Inflammatory macrophage treated with lipopolysaccharide for 1 hour (primary cell): Measurements from ENCODE around the gene CDK3.
A peak's percentile ranks its signal among the peaks of the same experiment; 100 is the strongest.

ENCODE experiments used
- DNase-seq, 2 donors: peaks; one replicate each; pipeline ENCODE4 v3.0.0-alpha.2; 2020 to 2022

Gene CDK3

DNA sequence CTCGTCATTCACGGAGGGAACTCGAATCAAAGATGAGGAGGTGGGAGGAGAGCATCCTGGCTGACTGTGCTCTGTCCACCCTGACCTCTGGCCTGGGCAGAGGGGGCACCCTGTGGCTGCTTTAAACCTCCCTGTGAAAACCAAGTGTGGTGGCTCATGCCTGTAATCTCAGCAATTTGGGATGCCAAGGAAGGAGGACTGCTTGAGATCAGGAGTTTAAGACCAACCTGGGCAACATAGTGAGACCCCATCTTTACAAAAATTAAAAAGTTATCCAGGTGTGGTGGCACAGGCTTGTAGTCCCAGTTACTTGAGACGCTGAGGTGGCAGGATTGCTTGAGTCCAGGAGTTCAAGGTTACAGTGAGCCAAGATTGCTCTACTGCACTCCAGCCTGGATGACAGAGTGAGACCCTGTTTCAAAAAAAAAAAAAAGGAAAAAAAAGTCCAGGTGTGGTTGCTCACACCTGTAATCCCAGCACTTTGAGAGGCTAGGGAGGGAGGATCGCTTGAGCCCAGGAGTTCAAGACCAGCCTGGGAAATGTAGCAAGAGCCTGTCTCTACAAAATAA, 5.8 kb upstream of the CDK3 start:
- DNase-seq: no peak

DNA sequence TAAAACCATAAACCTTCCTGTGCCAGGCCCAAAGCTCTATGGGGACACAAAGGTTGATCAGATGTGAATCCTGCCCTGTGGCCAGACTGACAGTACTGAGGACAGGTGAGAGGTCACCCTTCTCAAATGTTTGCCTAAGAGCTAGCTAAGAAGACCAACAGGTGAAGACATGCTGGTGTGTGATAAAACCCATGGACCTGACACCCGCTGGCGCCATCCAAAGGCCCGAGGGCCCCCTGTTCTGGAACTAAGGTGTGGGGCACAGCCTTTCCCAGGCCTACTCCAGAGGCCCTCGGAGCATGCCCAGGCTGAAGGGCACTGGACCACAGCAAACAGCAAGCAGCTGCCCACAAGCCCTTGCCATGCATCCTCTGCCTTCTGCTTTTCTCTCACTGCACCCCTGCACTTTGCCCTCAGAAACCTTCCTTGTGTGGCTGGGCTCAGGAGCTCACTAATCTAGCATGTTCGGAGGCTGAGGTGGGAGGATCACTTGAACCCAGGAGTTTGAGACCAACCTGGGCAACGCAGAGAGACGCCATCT, 5.2 kb upstream of the CDK3 start:
- no peak for DNase-seq

DNA sequence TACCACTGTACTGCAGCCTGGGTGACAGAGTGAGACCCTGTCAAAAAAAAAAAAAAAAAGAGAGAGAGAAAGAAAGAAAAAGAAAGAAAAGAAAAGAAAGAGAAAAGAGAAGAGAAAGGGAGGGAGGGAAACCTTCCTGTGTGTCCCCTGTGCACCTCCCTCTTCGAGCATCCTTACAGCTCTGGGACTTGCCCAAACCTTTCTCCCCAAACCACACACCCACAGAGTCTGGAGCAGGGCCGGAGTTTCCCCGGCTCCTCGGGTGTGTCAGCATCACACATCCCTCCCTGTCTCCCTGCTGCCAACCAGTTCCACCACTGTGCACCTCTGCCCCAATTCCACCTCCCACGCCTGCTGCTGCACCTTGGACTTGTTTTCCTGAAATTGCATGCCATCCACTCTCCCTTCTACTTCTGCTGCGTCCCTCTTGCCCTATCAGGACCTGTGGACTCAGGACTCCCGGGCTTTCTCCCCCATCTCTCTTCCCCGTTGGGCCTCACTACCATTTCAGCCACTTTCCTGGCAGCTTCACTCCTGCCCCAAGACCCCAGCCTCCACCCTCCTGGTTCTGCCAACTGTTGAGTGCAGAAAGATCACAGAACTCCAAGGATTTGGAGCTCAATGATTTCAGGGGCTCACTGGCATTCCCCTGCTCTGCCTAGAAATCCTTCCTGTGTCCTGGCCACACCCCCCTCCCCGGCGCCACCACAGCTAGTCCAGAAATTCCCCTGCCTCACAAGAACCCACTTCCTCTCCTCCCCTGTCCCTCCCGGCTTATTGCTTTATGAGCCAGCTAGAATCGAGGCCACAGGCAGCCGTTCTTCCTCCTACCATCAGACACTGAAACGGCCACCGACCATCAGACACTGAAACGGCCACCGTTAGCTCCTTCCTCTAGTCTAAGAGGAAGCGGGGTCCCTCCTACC, 3.7 kb upstream of the CDK3 start:
- DNase-seq: peak; percentile 91 to 95

DNA sequence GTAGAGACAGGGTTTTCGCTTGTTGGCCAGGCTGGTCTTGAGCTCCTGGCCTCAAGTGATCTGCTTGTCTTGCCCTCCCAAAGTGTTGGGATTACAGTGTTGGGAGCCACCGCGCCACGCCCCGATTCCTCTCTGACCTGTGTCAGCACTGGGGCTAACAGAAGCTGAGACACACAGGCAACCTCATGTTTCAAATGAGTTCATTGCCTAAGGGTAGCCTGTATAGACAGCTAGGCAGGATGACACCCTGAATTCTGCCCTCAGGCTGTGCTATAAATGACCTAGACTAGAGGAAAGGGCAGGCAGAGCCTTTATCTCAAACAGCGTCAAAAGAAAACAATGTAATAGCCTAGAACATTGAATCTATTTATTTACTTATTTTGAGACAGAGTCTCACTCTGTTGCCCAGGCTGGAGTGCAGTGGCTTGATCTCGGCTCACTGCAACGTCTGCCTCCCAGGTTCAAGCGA, 2.3 kb upstream of the CDK3 start:
- no peak for DNase-seq

DNA sequence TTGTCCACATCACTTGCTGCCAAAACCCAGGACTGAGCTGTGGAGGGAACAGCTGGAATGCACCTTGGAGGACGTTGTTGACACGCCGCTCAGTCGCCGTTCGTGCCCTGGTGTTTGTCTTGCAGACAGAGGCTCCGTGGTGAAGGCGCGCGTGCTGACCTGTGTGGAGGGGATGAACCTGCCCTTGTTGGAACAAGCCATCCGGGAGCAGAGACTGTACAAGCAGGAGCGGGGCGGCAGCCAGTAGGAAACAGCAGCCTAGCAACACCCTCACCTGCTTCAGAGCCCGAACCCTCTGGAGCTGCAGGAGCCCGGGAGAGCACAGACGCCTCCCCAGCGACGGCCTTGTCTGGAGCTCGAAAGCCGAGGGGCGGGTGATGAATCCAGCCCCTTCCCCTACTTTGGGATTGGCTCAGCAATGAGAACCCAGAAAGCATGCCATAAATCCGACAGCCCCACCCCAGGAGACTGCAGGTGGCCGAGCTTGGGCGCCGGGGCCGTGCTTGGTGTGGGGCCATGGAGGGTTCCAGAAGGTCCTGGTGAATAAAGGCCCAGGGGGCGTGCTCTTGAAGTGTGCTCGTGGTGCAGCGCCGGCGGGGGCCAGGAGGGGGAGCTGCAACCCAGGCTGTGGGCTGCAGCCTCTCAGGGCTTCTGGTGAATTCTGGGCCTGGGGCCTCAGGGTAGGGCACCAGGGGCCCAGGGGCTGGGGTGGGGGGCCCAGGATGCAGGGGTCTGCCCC, 470 bp upstream of the CDK3 start:
- peak in 1 of 2 donors; percentile 79 for DNase-seq

DNA sequence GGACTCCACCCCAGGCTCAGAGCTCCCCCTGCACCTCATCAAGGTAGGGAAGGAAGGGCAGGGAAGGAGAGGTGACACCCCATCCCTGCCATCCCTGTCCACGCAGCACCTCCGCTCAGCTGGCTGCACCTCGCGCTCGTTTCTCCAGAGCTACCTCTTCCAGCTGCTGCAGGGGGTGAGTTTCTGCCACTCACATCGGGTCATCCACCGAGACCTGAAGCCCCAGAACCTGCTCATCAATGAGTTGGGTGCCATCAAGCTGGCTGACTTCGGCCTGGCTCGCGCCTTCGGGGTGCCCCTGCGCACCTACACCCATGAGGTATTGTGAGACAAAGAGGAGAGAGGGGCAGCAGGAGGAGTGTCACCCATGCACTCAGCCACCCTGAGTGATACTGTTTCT, 1.4 kb downstream of the CDK3 start:
- DNase-seq: no peak

DNA sequence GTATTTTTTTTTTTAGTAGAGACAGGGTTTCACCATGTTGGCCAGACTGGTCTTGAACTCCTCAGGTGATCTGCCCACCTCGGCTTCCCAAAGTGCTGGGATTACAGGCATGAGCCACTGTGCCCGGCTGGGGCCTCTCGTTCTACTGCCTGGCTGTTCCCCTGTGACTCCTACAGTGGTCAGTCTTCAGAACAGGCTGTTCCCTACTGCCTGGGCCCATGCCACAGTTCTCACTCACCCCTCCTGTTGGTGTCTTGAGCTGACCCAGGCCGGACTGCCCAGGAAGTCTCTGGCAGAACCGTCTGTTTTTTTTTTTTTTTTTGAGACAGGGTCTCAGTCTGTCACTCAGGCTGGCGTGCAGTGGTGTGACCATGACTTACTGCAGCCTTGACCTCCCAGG, 3.3 kb downstream of the CDK3 start:
- DNase-seq: no peak

DNA sequence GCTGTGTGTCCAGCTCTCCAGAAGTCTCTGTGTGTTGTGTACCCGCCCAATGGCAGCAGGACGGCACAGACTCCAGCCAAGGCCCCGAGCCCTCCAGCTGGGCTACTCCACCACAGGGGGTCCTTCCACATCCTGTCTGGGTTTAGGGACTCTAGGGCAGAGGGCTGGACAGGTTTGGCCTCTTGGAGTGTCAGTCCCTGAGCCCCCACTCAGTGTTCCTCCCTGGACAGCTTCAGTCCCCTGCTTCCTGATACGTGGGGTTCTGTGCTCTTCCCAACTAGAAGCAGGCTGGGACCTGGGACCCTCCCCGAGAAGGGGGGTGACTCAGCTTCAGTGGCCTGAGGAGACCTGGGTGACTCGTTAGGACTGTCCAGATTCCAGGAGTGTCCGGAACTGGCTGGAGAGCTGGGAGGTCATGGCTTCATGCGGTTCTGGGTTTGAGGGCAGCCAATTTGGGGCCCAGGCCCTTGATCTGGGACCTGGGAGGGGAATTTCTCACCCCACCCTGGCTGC, 4.2 kb downstream of the CDK3 start:
- DNase-seq: no peak

DNA sequence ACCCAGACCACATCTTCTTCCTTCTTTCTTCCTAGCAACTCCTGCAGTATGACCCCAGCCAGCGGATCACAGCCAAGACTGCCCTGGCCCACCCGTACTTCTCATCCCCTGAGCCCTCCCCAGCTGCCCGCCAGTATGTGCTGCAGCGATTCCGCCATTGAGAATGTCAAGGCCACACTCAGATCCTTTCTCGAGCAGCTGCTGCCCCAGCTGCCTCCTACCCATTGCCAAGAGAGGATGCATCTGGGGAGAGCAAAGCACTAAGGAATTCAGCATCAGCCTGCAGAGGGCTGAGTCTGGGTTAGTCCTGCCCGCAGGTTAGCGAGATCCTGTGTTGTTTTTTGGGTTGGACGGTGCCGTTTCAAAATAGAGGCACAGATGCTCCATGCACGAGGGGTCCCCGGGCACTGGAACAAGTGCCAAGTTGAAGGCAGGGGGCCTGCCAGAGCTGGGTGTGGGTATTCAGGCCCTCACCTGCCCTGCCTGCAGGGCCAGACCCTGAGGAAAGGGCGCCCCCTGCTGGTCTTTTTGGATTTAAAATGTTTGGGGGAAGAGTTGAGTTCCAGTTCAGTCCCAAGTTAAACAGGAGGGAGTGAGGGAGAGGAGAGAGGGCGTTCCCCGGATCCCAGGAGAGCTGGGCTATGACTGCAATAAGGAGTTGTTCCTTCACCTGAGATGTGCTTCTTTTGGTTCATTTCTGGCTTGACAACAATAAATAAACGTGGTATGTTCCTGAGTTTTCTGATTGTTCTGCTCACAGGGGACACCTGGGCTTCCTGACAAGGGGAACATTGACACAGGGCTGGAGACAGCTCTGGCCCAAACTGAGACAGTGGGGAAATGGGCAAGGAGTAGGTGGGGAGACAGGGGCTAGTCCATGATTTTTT, 4.9 kb downstream of the CDK3 start:
- peak; percentile 34 to 96 for DNase-seq

DNA sequence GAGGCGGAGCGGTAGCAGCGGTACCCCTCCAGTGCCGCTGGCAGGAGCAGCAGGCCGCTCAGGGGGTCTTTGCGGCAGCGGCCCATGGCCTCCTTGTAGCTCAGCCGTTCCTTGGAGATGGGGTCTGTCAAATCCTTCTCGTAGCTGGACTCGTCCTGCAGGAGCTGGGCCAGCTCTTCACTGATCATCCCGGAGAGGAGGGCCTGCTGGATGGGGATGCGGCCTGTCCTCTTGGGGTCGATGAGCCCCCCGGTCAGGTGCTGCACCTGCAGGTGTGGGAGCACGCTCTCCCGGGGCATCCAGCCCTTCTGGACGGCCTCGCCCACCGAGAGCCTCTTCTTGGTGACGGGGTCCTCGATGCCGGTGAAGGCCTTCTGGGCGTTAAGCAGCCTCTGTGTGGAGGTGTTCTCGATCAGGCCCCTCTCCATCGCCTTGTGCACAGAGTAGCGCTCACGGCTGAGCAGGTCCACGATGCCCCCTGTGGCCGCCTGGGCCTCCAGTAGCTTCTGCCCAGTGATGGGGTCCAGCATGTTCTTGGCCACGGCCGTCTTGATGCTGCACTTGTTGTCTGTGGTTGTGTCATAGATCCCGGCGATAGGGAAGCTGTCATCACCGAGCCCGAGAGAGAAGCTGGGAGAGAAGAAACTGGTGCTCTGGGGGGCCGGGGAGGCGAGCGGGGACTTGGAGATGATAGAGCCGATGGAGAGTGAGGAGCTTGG, 6.6 kb downstream of the CDK3 start:
- no peak for DNase-seq

DNA sequence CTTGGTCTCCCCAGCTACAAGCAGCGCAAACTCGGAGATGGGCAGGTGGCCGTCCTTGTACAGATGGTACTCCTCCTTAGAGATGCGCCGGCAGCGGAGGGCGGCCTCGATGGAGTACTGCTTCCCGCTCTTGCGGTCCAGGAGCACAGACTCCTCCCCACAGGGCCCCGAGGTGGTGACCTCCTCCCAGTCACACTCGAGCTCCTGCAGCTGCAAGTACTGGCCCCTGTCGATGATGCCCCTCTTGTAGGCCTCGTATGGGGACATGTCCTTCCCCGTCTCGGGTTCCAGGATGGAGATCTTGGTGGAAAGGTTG, 7.2 kb downstream of the CDK3 start:
- no peak for DNase-seq

DNA sequence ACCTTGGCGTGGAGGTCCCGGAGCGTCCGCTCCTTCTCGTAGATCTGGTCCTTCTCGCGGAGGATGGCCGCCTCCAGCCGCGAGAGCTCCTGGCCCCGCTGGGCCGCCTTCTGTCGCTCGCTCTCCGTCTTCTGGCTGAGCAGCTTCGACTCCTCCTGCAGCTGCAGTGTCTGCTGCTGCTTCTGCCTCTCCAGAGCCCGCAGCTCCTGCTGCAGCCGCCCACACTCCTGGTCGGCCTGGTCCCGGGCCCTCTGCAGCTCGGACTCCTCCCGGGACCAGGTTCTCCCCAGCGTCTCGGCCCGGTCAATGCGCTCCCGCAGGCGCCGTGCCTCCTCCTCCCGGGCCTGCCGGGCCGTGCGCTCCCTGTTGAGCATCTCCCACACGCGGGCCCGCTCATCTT, 7.6 kb downstream of the CDK3 start:
- DNase-seq: no peak

DNA sequence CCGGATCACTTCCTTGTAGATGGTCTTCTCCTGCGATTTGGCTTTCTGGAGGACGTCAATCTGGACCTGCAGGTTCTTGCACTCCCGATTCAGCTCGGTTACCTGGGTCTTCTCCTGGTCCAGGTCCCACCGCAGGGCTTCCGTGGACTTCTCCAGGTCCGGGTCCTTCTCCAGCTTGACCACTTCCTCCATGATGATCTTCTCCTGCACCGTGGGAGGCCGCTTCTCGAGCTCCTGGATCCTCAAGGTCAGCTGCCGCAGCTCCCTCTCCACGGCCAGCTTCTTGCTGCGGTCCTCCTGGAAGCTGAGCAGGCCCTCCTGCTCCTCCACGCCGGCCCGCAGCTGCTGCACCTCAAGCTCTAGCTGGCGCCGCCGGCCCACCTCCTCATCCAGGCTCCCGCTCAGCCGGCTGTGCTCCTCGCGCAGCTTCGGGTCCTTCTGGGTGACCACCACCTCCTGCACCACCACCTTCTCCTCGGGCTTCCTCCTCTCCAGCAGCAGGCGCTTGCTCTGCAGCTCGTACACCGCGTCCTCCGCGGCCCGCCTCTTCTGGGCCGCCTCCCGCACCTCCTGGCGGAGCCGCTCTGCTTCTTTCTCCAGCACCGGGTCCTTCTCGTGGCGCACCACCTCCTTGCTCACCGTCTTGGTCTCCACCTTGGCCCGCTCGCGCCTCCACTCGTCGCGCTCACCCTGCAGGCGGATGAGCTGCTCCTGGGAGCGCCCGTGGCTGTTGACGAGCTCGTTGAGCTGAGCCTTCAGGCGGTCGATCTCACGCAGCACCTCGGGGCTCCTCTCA, 8.2 kb downstream of the CDK3 start:
- DNase-seq: no peak

DNA sequence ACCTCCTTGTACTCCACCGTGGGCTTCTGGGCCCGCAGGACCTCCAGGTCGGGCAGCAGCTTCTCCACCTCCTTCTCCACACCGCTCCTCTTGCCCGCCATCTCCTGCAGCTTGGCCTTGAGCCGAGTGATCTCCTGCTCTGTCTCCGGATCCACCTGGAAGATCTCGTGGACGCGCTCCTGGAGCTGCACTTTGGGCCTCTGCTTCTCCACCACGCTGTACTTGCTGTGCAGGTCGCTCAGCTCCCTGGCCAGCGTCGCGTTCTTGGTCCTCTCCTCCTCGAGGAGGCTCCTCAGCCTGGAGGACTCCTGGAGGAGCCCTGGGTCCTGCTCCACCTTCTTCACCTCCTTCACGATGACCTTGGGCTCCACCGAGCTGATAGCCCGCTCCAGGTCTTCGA, 8.8 kb downstream of the CDK3 start:
- DNase-seq: no peak

DNA sequence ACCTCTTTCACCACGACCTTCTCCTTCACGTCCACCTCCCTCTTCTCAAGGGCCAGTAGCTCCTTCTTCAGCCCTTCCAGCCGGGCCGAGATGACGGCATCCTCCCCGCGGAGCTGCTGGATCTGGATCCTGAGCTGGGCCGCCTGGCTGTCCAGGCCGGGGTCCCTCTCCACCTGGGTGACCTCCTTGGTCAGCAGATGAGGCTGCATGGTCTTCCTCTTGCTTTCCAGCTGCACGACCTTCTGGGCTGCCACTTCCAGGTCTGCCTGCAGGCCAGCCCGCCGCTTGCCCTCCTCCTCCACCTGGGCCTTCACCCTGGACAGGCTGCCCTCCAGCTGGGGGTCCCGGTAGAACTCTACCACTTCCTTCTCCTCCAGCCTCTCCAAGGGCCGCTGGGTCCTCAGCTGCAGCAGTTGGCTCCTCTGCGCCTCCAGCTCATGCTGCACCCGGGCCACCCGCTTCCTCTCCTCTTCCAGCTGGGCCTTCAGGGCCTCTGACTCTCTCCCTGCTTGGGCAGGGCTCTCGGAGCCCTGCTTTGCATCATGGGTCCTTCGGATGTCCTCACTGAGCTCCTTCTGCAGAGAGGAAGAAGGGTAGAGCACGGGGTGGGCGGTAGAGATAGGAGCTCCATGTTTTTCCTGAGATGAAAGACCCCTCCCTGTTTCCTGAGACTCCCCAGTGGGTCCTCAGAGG, 9.5 kb downstream of the CDK3 start:
- DNase-seq: no peak

DNA sequence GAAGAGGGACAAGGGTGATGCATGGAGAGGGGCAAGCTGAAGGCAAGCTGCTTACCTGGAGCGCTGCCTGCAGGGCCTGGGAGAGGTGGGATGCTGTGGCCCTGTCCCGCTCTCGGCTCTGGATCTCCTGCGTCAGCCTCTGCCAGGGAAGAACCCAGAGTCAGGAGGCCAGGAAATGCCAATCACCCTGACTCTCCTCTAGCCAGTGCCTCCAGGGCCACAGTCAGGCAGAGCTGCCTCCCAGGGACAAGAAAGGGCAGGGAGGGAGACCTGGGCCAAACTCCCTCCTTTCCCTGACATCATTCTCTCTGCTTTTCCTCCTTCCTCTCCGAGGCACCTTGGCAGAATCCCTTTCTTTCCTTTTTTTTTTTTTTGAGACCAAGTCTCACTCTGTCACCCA, 11.3 kb downstream of the CDK3 start:
- no peak for DNase-seq

DNA sequence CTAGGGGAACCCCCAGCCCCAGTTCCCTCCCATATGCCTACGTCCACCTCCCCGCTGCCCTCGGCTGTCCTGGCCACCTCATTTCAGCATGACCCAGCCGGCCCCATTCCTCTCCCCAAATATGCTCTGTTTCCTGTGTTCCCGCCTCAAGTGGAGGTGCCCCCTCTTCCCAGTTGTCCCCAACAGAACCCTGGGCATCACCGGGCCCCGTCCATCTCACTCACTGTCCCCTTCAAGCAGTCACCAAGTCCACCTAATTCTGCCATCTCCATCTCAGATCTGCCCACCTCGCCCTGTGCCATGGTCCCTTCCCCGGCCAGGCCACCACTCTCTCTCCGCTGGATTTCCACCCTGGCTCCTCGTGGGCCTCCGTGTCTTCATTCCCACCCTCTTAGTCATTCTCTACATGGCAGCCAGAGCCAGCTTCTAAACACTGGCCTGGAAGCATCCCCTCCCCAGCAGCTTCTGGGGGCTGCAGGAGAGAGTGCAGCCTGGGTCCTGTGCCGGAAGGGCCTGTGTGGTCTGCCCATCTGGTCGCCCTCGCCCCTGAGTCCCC, 12.8 kb downstream of the CDK3 start:
- no peak for DNase-seq

DNA sequence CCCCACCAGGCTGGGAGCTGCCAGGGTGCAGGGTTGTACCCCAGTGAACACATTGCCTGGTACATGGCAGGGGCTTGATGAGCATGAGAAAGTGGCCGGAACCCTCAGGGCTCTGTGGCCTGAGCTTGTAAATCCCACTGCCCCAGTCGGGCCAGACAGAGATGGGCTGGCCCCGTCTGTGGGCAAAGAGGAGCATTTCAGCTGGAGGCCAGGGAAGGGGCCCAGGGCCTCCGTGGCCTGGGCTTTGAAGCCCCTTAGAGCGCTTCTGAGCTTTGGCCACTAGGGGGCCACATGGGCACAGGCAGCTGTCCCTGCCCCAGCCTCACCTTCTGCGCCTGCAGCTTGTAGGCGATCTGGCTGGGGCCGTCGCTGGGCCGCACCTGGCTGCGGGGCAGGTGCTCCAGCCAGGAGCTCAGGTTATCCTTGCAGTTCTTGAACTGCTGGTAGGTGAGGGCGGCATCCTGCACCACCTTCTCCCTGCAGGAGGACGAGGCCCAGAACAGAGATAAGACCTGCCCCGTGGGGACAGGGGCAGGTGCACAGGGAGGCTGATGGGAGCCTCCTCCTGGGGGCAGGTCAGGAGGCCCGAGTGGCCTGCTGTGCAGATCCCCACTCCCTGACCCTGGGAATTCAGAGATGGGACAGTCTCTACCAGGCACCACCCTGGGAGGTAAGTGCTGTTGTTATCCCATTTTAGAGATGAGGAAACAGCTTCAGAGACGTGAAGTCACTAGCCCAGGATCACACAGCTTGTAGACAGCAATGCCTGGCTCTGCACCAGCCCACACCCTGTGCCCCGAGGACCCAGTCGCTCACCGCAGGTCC, 13.7 kb downstream of the CDK3 start:
- DNase-seq: peak; percentile 27 to 75

DNA sequence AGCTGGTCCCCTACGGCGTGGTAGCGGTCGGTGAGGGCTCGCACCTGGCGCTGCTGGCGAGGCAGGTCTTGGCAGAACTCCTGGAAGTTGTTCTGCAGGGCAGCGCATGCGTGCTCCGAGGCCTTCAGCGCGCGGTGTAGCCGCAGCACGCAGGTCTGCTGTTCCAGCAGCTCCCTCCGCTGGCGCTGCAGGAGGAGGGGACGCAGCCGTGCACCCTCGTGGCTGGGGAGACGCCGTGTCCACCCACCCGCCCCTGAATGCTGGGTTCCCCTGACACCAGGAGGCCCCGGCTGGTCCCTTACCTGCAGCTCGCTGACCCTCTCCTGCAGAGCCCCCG, 14.2 kb downstream of the CDK3 start:
- DNase-seq: no peak
